COLO668 (cell line): ENCODE results near the gene FOXO6.
A peak's percentile ranks its signal among the peaks of the same experiment; 100 is the strongest.

Source experiments
- DNase-seq: peaks from one replicate; lab custom pipeline; 2025; ENCODE audit not compliant: unreplicated experiment; lab: John Stamatoyannopoulos, UW

FOXO6 gene

DNA sequence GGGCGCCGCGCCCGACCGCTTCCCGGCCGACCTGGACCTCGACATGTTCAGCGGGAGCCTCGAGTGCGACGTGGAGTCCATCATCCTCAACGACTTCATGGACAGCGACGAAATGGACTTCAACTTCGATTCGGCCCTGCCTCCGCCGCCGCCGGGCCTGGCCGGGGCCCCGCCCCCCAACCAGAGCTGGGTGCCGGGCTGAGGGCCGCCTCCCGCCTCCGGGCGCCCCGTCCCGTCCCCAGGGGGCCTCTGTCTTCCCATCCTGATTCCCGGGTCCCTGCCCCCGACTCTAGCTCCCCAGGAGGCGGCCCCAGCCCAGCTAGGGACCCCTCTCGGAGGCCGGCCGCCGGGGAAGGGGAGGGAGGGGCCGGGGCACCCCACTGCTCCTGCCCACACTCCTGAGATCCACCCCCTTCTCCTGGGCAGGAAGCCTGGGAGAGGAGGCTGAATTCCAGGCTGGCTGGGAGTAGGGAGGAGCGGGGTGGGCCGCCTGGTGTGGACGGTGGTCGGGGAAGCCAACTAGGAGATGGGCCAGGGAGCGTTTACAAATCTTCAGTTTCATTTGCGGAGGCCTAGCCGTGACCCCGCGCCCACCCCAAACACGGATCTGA lies 21.4 kb downstream of the FOXO6 start:
- no peak for DNase-seq

DNA sequence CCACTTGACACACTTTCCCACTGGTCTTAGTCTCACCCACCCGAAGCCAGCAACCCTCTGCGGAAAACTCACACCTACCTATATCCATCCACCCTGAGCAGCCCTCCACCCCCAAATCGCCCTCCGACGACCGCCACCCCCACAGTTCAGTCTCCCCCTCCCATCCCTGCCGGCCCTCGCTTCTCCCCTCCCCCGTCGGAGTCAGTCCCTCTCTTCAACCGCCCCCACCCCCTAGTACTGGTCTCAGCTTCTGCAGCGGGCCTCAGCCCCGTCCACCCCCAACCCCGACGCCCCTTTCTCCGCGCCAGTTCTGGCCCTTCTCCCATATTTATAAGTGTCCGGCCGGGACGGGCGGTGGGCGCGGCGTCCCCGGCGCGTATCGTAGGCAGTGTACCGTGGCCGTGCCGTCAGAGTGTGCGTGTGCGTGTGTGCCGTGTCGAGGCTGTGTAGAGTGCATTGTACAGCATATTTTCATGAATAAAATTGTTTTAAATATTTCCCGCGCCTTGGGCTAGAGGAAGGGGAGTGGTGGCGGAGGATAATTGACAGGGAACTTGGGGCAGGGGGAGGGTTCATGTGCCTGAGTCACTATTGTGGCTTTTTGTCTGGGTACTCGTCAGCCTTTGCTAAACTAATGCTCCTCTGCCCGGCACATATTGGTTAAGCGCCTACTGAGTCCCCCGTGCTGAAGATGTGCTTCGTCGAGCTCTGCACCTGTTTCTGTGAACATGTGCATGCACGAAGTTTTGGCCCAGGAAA lies 22.0 kb downstream of the FOXO6 start:
- DNase-seq, result no peak

DNA sequence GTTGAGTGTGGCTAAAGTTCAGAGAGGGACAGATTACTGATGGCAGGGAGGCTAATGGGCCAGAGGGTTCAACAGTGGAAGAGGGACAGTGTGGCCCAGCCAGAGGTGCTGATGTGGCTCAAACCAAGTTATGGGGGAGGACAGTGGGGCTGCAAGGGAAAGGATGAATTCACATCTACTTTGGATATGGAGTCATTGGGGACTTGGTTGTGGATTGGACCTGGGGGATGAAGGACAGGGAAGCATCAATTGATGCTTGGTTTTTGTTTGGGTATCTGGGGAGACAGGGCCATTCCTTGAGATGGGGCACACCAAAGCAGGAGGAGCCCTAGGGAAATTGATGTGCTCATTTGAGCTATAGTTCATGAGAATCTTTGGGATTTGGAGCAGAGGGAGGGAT lies 23.3 kb downstream of the FOXO6 start:
- no peak for DNase-seq

DNA sequence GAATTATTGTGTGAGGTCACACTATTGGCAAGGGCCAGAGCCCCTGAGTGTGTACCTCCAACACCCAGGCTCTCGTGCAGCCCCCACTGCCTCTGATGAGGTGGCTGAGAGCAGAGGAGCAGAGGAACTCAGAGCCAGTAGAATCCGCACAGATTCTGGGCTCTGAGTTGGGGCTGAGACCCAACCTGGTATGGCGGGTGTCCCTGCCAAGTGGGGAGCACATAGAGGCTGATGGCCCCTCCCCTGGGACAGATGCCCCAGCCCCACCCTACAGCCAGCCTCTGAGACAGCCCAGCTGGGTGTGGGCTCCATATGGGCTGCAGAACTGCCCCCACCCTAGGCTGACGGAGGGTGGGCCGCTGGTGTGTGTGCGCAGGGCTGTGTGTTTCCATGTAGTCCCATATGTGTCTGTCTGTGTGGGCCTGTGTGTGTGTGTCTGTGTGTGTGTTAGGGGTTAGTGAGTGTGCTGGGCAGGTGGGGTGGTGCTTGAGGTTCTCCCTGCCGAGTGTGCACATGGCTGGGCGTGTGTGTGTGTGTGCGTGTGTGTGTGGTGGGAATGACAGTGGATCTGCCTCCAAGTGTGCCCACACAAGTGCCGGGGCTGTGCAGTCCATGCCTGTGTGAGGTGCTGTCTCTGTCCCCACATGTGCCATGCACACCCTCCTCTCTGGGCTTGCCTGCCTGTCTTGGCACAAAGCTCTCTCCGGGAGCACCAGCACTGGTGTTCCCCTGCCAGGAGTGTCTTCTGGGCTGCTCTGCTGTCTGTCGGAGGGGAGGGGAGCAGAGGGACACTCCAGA lies 24.4 kb downstream of the FOXO6 start:
- no peak for DNase-seq

DNA sequence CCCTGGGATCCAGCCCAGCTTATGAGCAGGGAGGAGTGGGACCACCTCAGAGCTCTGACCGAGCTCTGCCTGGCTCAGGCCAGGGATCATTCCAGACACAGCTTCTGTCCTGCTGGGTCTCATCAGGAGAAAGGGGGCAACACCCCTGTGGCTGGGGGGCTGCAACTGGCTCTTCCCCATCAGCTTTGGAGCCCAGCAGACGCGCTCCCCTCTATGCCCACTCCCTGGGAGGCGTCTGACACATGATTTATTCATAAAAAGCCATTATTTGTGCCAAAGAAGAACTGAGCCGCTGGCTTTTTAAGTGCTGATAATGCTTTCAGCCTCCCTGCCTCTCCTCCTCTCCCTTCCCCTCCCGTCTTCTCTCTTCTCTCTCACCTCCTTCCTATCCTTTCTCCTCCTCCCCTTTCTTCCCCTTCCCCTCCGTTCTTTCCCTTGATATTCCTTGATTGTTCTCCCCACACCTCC lies 25.0 kb downstream of the FOXO6 start:
- DNase-seq, result no peak

DNA sequence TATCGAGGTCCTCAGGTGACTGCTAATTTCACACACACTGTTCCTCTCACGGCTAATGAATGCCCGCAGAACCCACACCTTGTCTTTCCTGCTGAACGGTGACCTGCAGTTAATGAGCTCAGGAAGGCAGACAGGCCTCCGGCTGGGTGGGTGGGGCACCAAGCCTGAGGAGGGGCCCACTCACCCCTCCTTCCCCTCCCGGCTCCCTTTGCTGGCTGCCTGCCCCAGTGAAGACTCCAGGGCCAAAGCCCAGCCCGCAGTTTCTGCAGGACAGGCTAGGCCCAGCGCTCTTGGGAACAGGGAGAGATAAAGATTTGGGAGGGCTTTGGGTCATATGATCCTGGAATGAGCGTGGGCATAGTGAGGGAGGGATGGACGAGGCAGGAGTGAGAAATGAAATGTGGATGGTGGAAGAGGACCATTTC lies 26.4 kb downstream of the FOXO6 start:
- peak; percentile 45 for DNase-seq

DNA sequence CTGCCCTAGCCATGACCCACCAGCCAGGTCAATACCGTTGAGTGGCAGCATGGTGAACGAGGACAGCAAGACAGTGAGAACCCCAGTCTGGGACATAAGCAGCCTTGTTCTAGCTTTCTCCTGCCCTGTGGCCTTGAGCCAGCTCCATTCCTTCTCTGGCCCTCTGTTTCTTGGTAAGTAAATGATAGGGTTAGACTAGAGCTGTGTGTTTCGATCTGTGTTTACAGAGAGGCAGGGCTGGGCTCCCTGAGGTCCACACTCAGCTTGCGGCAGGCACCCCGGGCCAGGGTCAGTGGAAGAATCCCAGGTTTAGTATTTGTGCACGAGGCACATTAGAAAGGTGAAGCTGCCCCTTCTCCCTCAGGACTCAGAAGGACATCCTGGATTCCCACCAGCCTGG lies 27.3 kb downstream of the FOXO6 start:
- DNase-seq, result no peak

DNA sequence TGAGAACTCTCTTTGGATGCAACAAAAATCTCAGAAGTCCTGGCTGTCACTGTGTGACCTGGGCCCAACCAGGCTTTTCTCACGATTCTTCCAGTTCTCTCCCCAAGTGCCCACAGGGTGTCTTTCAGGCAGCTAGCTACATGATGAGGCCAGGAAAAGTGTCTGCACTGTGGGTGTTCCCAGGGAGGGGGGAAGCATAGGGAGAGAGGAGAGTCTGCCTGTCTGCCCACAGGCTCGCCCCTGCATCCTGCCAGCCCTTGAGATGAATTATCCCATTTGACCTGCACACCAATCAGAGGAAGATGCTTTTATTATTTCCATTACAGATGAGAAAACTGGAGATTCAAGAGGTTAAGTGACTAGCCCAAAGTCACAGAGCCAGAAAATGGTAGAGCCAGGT lies 27.8 kb downstream of the FOXO6 start:
- no peak for DNase-seq

DNA sequence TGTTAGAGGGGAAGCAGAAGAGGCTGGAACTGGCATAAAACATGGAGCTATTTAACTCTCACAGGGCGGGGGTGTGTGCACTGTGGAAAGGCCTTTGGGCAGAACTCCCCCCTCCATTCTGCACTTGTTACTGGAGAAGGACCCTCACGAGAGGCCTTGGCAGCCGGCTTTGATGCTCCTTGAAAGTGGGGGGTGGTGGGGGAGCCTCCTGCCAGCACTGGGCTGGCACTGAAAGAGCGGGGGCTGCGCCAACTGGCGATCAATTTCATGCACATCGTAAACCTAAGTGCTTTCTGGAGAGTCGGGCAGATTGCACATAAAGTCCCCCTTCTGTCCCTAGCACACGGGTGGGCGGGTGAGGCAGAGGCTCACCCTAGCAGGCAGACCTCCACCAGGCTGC lies 28.9 kb downstream of the FOXO6 start:
- no peak for DNase-seq

DNA sequence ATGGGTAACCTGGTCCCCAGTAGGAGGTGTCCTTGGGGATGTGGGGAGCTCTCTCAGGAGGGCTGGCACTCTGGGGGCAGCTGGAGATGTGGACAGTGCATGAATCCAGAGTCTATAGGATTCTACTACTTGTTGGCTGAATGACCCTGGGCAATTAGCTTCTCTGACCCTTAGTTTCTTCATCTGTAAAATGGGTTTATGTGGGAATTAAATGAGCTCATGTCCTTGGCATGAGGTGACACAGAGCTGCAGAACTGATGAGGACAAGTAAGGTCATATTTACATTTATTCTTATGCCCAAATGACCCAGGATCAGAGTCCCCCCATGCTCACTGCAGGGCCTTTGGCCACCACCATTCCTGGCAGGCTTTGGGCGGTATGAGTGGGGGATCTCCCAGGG lies 29.3 kb downstream of the FOXO6 start:
- DNase-seq, result no peak

DNA sequence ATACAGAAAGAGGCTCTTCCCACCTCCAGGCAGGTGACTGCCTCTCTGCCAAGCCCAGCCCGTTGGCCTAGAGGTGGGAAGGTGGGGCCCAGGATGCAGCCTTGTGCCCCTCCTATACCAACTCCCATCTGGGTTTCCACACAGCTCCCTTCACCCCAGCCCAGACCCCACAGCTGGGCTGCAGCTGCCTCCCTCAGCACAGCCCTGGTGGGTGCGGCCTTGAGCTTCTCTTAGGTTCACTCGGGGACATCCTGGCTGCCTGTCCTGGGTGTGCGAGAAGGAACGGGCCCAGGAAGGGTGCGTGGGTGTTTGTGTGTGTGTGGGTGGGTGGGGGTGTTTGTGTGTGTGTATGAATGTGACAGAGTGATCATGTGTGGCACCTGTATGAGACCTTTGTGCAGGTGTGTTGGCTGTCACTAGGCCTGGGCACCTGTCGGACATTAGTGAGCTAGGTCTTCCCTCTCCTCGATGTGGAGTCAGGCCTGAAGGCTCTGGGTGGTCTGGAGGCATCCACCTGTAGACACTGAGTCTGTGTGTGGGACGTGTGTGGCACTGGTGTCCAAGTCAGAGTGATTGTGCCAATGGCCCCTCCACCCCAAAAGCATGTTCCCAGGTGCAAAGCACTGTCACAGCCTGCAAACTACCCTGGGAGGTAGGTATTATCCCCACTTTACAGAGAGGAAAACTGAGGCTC lies 30.7 kb downstream of the FOXO6 start:
- DNase-seq, result peak; percentile 48

DNA sequence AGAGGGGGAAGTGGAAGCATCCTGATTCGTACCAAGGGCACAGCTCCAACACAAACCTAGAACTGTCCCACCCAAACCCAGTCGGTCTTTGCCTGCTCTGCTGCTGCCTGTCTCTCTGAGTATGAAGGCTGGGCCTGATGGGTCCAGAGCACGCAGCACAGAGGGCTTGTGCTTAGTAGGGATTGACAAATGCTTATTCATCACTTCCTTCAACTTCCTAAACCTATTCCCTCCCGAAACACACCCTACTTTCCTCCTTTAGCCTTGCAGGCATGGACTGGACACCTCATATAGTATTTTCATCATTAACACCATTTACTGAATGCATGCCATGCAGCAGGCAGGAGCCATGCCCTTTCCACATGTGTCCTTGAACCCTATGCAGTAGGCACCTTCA lies 31.3 kb downstream of the FOXO6 start:
- no peak for DNase-seq

DNA sequence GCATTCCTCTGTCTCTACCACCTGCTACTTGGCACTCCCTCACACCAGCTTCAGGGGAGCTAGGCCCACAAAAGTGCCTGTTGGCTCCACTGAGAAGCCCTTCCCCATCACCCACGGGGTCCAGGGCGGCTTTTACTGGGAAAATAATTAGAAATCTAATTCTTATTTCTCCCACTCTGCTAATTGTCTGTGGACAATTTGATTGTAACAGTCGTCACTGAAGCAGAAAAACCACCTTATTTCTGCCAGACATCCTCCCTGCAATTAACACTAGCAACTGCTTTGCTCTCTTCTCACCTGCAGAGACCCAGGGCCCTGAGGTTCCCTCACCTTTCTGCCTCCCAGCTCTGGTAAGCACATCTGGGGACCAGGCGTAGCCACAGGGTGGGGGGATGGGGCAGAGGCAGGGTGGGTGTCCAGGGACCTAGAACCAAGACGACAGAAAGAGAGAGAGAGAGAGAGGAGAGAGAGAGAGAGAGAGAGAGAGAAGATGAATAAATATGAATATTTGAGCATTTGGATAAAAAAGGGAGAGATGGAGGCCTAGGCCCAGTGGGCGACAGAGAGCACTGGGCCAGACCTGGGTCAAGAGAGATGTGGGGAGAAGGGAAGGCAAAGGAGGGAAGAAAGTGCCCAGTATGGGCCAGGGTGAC lies 32.6 kb downstream of the FOXO6 start:
- no peak for DNase-seq

DNA sequence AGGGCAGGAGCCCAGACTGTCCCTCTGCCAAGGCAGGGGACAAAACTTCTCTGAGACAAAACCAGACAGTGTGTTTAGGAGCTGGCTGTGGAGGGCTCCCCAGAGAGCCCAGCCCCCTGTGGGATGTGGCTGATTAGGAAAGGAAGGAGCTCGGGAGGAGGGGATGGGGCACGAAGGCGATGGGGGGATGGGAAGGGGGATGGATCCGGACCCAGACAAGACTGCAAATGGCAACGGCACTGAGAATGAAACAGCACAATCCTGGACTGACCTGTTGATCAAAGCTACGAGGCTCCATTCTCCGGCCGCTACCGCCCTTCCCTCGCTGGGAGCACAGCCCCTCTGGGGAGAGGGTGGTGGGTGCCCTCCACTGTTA lies 33.1 kb downstream of the FOXO6 start:
- DNase-seq, result no peak

DNA sequence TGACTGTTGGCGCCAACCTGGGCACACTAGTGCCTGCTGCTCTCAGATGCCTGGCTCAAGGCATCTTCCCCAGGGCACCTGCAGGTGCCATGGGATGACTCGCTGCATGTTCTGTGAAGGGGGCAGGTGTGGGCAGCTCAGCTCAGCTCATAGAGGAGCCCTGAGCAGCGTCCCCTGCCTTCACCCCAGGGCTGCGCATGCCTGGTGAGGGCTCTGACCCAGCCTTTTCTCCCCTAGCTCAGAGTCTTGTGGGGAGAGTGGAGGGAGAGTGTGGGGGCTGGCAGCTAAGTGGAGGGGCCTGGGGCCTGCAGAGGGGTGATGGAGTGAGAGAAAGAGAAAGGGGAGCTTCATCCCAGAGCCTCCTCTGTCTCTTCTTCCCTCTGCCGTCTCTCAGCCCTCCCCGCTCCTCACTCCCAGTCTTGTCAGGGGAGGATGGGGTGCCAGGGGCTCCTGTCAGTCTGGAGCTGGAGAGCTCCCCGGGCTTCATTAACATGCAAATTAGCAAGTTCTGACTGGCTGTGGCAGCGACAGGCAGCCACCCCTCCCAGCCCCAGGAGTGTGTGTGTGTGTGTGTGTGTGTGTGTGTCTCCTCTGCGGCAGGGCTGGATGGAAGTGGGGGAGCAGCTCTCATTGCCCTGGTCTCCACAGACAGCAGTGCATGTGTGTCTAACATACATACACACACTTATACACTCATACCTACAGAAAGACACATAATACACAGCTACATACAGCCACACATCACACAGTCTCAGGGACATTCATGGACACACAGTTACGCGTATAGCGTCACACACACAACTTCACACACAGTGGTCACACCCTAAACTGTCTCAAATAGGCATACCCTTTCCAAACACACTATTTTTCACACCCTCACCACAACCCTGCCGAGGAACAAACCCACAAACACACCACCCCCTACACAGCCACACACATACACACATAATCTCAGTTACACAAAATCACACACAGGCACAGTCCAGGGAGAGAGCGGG lies 34.0 kb downstream of the FOXO6 start:
- peak; percentile 58 for DNase-seq

DNA sequence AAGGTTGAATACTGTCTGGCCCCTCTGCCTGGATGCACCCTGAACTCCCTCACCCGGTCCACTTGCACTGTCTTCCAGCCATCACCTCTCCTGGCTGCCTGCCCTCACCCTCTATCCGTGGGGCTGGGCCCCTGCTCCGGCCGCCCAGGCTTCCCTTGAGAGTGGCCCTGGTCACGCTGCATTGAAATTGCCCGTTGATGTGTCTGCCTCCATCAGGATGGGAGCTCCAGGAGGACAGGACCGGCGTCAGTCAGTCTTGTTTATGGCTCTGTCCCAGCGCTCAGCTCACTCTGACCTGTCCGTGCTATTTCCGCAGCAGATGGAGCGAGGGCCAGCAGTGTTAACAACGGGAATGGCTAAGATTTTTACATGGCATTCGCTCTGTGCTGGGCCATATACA lies 34.9 kb downstream of the FOXO6 start:
- DNase-seq, result no peak

DNA sequence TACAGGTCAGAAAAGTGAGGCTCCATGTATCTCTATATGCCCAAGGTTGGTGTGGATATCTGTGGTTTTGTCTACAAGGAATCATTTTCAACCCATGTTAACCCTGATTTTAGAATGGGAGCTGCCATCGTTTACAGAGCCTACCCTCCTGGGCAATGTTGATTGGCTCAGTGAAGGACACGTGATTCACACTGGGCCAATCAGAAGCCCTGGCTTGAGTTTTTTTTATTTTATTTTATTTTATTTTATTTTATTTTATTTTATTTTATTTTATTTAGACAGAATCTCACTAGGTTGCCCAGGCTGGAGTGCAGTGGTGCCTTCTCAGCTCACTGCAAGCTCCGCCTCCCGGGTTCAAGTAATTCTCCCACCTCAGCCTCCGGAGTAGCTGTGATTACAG lies 35.8 kb downstream of the FOXO6 start:
- no peak for DNase-seq

DNA sequence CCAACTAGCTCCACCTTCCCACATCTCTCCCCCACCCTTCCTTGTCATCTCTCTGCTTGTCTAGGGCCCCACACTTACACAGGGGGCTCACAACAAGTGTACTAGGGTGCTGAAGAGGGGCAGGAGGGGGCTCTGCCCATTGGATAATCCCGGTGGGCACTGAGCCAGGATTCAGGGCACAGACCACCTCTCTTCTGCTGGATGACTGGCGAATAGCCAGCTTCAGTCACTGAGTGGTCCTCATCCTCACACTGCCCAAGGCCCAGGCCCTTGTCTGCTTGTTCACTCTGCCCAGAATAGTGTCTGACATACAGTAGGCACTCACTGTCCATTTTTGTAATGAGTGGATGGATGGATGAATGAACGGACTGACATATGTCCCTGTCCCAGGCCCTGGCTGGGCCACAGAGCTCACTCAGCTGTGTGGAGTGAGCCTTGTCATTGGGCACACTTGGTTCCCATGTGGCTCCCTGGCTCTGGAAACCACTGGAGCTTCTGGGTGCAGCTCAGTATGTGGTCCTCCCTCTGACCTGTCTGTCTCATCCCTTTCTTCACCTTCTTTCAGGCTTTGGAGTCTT lies 36.6 kb downstream of the FOXO6 start:
- no peak for DNase-seq

DNA sequence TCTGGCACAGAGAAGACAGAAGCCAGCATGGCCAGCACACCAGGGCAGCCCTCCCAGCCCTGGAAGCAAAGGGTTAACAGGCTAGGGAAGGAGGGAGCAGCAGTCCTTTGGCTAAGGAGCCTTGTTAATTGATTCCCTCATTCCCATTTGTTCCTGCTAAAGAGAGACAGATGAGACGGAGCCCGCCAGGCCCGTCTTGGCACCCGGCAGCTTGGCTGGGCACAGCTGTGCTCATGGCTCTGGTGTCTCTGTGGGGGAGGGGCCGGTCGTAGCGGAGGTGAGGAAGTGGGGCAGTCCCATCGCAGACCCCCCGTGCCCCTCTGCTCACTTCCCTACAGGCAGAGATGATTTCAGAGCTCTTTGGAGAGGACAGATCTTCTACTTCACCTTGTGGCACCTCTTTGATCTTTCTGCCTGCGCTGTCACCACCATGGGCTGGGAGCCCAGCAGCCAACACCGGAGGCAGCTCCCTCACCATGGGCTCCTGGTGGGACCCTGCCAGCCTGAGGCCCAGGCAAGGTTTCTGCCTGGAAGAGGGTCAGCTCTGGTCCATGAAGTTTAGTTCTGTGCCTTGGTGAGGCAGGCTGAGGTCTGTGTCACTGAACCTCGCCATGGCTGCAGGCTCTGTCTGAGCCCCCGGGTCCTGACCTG lies 38.0 kb downstream of the FOXO6 start:
- no peak for DNase-seq
